BE2C (cell line): ENCODE data around the gene OSBPL5.
A peak's percentile ranks its signal among the peaks of the same experiment; 100 is the strongest.

Experiments
- DNase-seq: peaks from one replicate; pipeline ENCODE4 v3.0.0-alpha.2; 2020
- H3K27me3 ChIP-seq: fragments of 250-450 bp; sonication (Bioruptor Pico); 2 replicates; pipeline ENCODE4 v1.5.1; 2020; ENCODE audit warnings: mild to moderate bottlenecking
- H3K36me3 ChIP-seq: fragments of 250-450 bp; sonication (Bioruptor Pico); 2 replicates; pipeline ENCODE4 v1.5.1; 2020; ENCODE audit warnings: mild to moderate bottlenecking
- H3K4me1 ChIP-seq: fragments of 250-450 bp; sonication (Bioruptor Pico); 2 replicates; pipeline ENCODE4 v1.5.1; 2020
- H3K4me3 ChIP-seq: 2 replicates; pipeline ENCODE4 v1.5.1; 2011; ENCODE audit warnings: low read depth, low read length
- H3K9me3 ChIP-seq: fragments of 250-450 bp; sonication (Bioruptor Pico); 2 replicates; pipeline ENCODE4 v1.5.1; 2020
- CTCF ChIP-seq: IDR thresholded peaks from 2 replicates; pipeline ENCODE4 v1.5.1; 2012; ENCODE audit warnings: mild to moderate bottlenecking, low read depth, low read length

Gene OSBPL5

GRCh38 chr11:3127706-3128355 lies 37.3 kb downstream of the OSBPL5 start:
- DNase-seq: peak; percentile 1
- H3K4me1 ChIP-seq: no peaks in the 10 kb centered on the region
- no peak overlapping the region for H3K4me3 ChIP-seq
- no peak for TF ChIP-seq CTCF
- H3K36me3 ChIP-seq: no peaks in the 10 kb centered on the region
- H3K27me3 ChIP-seq: no peaks in the 10 kb centered on the region
- no peaks in the 10 kb centered on the region for H3K9me3 ChIP-seq

- H3K36me3 ChIP-seq: no peaks in the 10 kb centered on the region
- no peaks in the 10 kb centered on the region for H3K4me1 ChIP-seq
- no peak for TF ChIP-seq CTCF
- DNase-seq: peak; percentile 1
- no peaks in the 10 kb centered on the region for H3K27me3 ChIP-seq
- no peak overlapping the region for H3K4me3 ChIP-seq
- H3K9me3 ChIP-seq: no peaks in the 10 kb centered on the region
Measured at GRCh38 chr11:3126901-3127691, 38.0 kb downstream of the OSBPL5 start.

GRCh38 chr11:3126207-3126865 lies 38.8 kb downstream of the OSBPL5 start:
- Histone ChIP-seq H3K36me3 (no peaks in the 10 kb centered on the region), H3K4me1 (no peaks in the 10 kb centered on the region), H3K27me3 (no peaks in the 10 kb centered on the region), H3K9me3 (no peaks in the 10 kb centered on the region), H3K4me3 (no peak overlapping the region)
- peak; percentile 1 for DNase-seq
- TF ChIP-seq CTCF: no peak

- Histone ChIP-seq H3K9me3 (no peaks in the 10 kb centered on the region), H3K36me3 (no peaks in the 10 kb centered on the region), H3K27me3 (no peaks in the 10 kb centered on the region), H3K4me3 (no peak overlapping the region), H3K4me1 (no peaks in the 10 kb centered on the region)
- TF ChIP-seq CTCF: no peak
- DNase-seq: no peak
Measured at GRCh38 chr11:3124821-3125220, 40.3 kb downstream of the OSBPL5 start.

GRCh38 chr11:3123761-3124733 lies 41.1 kb downstream of the OSBPL5 start:
- Histone ChIP-seq H3K4me1 (no peaks in the 10 kb centered on the region), H3K36me3 (no peaks in the 10 kb centered on the region), H3K27me3 (no peaks in the 10 kb centered on the region), H3K9me3 (no peaks in the 10 kb centered on the region), H3K4me3 (no peak overlapping the region)
- DNase-seq: peak; percentile 8
- no peak for TF ChIP-seq CTCF
